Stimulated activated CD4-positive, alpha-beta T cell treated with anti-CD3 and anti-CD28 coated beads, TNF-alpha, amount 100 ng/mL, for 1 hour (primary cell): ENCODE measurements around the gene TMPRSS13.
"Not testable (repeated sequence)": the region's sequence is repeated elsewhere in the genome, so short reads cannot be mapped to it uniquely, and the experiment has no call there.

Experiments
- DNase-seq, 3 donors: peaks; one replicate each; pipeline ENCODE4 v3.0.0-alpha.2; 2020; ENCODE audit warnings: low read depth in 3 of 3, low spot score in 1 of 3

TMPRSS13 gene

DNA sequence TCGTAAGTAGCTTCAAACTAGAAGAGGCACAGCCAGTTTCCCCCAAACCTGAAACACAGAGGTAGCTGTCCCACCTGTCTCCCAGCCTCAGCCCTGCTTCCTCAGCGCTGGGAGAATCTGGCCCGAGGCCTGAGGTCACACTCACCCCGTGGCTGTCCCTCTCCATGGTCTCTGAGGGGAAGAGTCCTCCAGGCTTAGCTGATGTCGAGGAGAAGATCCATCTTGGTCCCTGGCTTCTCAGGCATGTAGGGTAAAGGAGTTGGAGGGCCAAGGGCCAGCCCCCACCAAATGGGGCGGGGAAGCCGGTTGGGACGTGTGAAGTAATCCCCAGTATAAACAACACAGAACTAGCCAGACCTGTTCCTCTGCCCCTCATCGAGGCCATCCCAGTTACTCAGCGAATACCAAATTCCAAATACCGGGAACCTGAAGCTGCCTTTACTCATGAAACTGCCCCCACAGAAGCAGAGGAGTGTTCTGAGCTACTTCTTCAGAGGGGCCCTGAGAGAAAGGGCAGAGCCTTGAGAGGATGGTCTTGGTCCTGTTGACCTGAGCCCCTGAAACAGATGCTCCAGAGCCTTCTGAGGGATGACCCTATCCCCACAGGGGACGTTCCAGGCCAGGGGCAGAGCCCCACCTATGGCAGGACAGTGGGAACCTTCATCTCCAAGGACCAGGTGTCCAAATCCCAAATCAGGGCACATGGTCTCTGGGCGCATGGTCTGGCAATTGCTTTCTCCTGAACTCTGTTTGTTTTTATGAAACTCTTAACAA lies at the start of gene TMPRSS13:
Gene TMPRSS13, minus strand, starts transcription at position 261 of the 774 bp plus-strand sequence. Its CDS starts 95 bp downstream, at position 166.
- DNase-seq: no peak

- DNase-seq: no peak
These were observed 49.8 kb upstream of the TMPRSS13 start for GRCh38 chr11:117978991-117979390.

DNA sequence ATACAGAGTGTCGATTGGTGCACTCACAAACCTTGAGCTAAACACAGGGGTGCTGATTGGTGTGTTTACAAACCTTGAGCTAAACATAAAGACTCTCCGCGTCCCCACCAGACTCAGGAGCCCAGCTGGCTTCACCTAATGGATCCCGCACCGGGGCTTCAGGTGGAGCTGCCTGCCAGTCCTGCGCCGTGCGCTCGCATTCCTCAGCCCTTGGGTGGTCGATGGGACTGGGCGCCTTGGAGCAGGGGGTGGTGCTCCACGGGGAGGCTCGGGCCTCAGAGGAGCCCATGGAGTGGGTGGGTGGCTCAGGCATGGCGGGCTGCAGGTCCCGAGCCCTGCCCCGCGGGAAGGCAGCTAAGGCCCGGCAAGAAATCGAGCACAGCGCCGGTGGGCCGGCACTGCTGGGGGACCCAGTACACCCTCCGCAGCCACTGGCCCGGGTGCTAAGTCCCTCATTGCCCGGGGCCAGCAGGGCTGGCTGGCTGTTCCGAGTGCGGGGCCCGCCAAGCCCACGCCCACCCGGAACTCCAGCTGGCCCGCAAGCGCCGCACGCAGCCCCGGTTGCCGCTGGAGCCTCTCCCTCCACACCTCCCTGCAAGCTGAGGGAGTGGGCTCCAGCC lies 49.2 kb upstream of the TMPRSS13 start:
- not testable (repeated sequence) for DNase-seq

GRCh38 chr11:117977612-117978264 lies 48.5 kb upstream of the TMPRSS13 start:
- DNase-seq: not testable (repeated sequence)

DNA sequence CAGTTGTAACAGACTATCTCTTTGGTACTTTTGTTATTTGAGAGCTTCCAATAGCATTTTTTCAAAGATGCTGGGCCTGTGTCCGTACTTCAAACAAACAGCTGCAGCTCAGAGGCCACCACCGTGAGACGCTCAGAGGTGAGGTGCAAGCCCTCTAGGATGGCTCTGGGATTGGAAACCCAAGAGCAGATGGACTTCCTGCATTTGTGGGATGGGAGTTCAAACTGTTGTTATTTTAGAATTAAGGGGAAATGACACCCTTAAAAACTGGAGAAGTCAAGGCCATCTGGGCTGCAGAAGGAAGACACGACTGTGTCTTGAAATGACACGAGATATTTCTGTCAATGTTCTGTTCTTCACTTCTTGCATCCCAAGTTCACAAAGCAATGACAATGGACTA lies 47.8 kb upstream of the TMPRSS13 start:
- no peak for DNase-seq

GRCh38 chr11:117976445-117976844 lies 47.2 kb upstream of the TMPRSS13 start:
- no peak for DNase-seq

DNA sequence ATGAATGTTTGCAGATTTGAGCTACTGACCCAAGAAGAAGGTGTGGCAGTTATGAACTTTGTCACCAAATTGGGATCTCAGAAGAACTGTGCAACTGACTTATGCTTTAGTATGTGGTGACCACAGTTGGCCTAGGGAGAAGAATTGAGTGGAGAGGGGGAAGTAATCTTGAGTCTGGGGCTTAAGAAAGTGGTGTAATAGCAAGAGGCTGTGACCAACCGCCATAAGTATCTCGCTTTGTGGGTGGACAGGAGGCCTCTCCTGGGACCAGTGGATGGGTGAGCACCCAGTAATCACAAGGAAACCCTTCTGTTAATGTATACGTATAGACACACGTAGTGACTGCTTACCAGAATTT lies 44.3 kb upstream of the TMPRSS13 start:
- no peak for DNase-seq

DNA sequence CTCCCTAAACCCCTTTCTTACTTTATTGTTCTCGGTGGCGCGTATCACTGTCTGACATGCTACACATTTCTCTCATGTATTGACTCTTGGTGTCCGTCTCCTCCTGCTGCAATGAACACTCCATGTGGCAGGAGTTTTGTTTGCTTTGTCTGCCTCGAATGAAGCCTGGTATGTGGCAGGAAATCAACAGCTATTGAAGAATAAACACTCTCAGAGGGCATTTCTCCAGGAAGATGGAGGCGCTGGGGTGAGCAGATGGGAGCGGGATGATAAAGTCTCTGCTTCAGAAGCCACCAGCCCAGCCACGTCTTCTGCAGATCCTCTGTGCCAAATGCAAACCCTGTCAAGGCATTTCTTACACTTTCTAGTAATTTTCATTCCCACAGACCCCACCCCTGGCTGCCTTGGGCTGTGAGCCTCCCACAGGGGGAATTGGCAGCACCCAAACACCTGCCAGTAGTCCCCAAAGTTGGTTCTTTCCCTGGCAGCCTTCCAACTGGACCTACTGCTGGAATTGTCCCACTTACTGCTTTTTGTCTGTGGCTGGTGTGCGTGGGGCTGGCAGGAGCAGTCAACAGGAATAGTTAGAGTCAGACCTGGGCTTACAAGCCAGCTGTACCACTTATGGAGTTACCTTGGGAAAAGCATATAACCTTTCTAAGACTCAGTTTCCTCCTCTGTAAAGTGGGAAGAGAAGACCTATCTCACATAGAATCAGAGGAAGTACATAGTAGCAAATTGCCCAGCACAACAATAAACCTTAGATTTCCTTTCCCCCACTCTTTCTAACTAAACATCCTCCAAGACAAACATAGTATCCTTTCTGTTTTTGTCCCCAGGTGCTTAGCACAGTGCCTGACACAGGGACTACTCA lies 43.7 kb upstream of the TMPRSS13 start:
- no peak for DNase-seq

- no peak for DNase-seq
These were observed 42.8 kb upstream of the TMPRSS13 start for GRCh38 chr11:117972044-117972443.

DNA sequence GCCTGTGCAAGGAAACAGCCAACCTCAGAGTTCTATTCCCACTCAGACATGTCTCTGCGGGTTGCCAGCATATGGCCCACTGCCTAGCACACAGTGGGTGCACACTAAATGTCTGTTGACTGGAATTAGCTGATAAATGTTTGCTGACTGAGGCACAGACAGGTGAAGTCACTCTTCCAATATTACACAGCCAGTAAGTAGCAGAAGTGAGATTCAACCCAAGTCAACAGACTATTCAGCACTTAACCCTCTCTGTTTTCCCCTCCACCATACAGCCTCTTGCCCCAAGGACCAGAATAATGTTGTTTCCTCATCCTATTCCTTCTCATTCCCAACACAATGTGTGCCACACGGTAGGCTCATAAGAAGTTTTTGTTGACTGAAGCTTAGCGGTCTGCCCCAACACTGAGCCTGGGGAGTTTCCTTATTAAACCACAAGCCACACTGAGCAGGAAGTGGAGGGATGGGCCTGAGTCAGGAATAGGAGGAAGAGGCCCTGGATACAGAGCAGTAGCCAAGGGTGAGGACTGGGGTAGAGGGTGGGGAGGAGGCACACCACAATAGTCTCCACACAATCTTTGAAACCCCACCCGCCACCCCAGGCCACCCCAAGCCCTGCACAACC lies 41.3 kb upstream of the TMPRSS13 start:
- DNase-seq: no peak

- no peak for DNase-seq
These were observed 40.2 kb upstream of the TMPRSS13 start for GRCh38 chr11:117969160-117969991.

DNA sequence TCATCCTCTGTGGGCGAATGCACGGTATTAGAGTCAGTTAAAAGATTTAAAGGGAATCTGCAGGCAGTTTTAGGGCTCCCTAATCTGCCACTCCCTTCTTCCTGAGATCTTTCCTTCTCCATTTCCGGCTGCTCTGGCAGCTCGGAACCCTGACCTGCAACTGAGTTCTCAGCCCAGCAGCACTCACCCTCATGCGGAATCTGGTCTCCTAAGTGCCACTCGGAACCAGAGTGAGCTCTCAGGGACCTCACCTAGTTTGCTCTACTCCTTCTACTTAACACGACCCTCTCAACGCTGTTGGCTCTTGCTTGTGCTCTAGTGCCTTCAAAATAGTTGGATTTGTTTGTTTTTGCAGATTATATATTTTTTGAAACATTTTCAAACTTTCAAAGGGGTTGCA lies 37.7 kb upstream of the TMPRSS13 start:
- no peak for DNase-seq

DNA sequence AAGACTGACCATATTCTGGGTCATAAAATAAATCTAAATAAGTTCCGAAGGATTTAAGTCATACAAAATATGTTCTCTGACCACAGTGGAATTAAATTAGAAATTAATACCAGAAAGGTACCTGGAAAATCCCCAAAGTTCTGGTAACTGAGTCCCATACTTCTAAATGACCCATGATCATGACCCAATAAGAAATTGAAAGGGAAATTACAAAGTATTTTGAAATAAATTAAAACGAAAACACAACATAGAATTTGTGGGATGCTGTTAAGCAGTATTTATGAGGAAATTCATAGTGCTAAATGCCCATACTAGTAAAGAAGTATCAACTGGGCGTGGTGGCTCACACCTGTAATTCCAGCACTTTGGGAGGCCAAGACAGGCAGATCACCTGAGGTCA lies 33.6 kb upstream of the TMPRSS13 start:
- no peak for DNase-seq

DNA sequence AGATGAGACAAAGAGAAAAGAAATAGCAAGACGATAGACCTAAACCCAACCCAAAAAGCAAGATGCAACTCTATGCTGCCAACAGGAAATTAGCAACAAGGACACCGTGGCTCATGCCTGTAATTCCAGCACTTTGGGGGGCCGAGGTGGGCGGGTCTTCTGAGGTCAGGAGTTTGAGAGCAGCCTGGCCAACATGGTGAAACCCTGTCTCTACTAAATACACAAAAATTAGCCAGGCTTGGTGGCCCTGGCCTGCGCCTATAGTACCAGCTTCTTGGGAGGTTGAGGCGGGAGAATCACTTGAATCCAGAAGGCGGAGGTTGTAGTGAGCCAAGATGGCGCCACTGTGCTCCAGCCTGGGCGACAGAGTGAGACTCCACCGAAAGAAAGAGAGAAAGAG lies 32.7 kb upstream of the TMPRSS13 start:
- DNase-seq: no peak

- DNase-seq: no peak
These were observed 31.2 kb upstream of the TMPRSS13 start for GRCh38 chr11:117960406-117960805.

DNA sequence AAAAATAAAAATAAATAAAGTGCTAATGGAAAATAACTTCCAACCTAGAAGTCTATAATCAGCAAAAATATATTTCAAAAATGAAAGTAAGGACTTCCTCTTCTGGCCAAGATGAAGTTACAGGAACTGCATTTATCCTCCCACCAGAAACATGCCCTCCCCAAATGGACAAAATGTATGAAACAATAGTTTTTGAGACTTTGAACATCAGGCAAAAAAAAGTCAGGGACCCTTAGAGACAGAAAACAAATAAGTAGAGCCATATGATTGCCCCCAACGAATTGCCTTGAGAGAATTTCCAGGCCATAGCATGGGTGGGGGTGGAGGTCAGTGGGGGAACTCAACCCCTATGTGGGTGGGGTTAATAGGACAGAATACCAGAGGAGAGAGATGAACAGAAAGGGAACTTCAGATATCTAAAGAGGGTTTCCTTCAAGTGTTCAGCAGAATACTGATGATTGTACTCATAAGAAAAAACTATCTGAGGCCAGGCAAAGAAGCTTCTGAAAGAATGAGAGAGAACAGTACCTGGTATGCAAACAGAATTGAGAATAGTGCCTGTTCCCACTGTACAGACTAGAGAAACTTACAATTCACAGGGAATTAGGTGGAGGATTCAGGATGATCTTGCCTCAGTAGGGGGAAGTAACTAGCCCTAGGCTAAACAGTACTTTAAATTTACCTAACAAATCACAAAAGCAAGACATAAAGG lies 30.4 kb upstream of the TMPRSS13 start:
- no peak for DNase-seq

GRCh38 chr11:117958949-117959348 lies 29.7 kb upstream of the TMPRSS13 start:
- no peak for DNase-seq

- DNase-seq: no peak
These were observed 23.9 kb upstream of the TMPRSS13 start for GRCh38 chr11:117953024-117953671.
